ENCODE measurements around the gene CORO7. TPM values are rescaled to one million over a fixed set of nuclear protein-coding genes. Genes with fewer than 3 reads are reported as not detected.

The CORO7 gene
- polyA plus RNA-seq, 1 donor = 19.4 TPM

- no peak for DNase-seq (ENCODE audit: low read depth)
Observed at GRCh38 chr16:4372001-4372577, 44.3 kb downstream of the CORO7 start.

GRCh38 chr16:4371357-4372000 lies 44.9 kb downstream of the CORO7 start, which contains the start of gene VASN:
TSS of gene VASN (plus strand) at chr16:4371848. CDS start at chr16:4380878, 9,030 bp downstream.
- peak; percentile 44 for DNase-seq (ENCODE audit: low read depth)

- DNase-seq (ENCODE audit: low read depth) = no peak
Observed at GRCh38 chr16:4370570-4371356, 45.6 kb downstream of the CORO7 start.

- DNase-seq (ENCODE audit: low read depth) = no peak
Observed at GRCh38 chr16:4370151-4370550, 46.2 kb downstream of the CORO7 start.

- no peak for DNase-seq (ENCODE audit: low read depth)
Observed at GRCh38 chr16:4369007-4369733, 47.2 kb downstream of the CORO7 start.

- no peak for DNase-seq (ENCODE audit: low read depth)
Observed at GRCh38 chr16:4367393-4367856, 49.0 kb downstream of the CORO7 start.

- no peak for DNase-seq (ENCODE audit: low read depth)
Observed at GRCh38 chr16:4366016-4366415, 50.4 kb downstream of the CORO7 start.

GRCh38 chr16:4365615-4366014 lies 50.8 kb downstream of the CORO7 start:
- no peak for DNase-seq (ENCODE audit: low read depth)

- DNase-seq (ENCODE audit: low read depth) = no peak
Observed at GRCh38 chr16:4365014-4365406, 51.4 kb downstream of the CORO7 start.

GRCh38 chr16:4364196-4365013 lies 52.0 kb downstream of the CORO7 start:
- DNase-seq (ENCODE audit: low read depth) = no peak

- DNase-seq (ENCODE audit: low read depth) = no peak
Observed at GRCh38 chr16:4362476-4363135, 53.8 kb downstream of the CORO7 start.

GRCh38 chr16:4361944-4362311 lies 54.5 kb downstream of the CORO7 start:
- DNase-seq (ENCODE audit: low read depth) = no peak

- no peak for DNase-seq (ENCODE audit: low read depth)
Observed at GRCh38 chr16:4361033-4361943, 55.1 kb downstream of the CORO7 start.

- DNase-seq (ENCODE audit: low read depth) = no peak
Observed at GRCh38 chr16:4360538-4361021, 55.8 kb downstream of the CORO7 start.

GRCh38 chr16:4359914-4360313 lies 56.5 kb downstream of the CORO7 start:
- DNase-seq (ENCODE audit: low read depth) = no peak

GRCh38 chr16:4358831-4359561 lies 57.4 kb downstream of the CORO7 start:
- no peak for DNase-seq (ENCODE audit: low read depth)

- no peak for DNase-seq (ENCODE audit: low read depth)
Observed at GRCh38 chr16:4358236-4358635, 58.2 kb downstream of the CORO7 start.

GRCh38 chr16:4356820-4357219 lies 59.6 kb downstream of the CORO7 start:
- DNase-seq (ENCODE audit: low read depth) = no peak
